Raji (cell line): Measurements from ENCODE around the gene GRID1.

Experiments used
- POLR2A ChIP-seq: IDR thresholded peaks from 2 replicates; pipeline ENCODE4 v1.6.1; 2011; ENCODE audit warnings: low read depth, low read length, control low read depth; ENCODE audit not compliant: insufficient read depth

The GRID1 gene

GRCh38 chr10:86256690-86257315 is 109.8 kb downstream of the GRID1 start:
- TF ChIP-seq POLR2A = no peak

- TF ChIP-seq POLR2A = no peak
Measured at GRCh38 chr10:86255405-86256251, 111.0 kb downstream of the GRID1 start.

- no peak for TF ChIP-seq POLR2A
Measured at GRCh38 chr10:86254526-86255174, 111.9 kb downstream of the GRID1 start.

GRCh38 chr10:86254081-86254480 is 112.5 kb downstream of the GRID1 start:
- no peak for TF ChIP-seq POLR2A

DNA sequence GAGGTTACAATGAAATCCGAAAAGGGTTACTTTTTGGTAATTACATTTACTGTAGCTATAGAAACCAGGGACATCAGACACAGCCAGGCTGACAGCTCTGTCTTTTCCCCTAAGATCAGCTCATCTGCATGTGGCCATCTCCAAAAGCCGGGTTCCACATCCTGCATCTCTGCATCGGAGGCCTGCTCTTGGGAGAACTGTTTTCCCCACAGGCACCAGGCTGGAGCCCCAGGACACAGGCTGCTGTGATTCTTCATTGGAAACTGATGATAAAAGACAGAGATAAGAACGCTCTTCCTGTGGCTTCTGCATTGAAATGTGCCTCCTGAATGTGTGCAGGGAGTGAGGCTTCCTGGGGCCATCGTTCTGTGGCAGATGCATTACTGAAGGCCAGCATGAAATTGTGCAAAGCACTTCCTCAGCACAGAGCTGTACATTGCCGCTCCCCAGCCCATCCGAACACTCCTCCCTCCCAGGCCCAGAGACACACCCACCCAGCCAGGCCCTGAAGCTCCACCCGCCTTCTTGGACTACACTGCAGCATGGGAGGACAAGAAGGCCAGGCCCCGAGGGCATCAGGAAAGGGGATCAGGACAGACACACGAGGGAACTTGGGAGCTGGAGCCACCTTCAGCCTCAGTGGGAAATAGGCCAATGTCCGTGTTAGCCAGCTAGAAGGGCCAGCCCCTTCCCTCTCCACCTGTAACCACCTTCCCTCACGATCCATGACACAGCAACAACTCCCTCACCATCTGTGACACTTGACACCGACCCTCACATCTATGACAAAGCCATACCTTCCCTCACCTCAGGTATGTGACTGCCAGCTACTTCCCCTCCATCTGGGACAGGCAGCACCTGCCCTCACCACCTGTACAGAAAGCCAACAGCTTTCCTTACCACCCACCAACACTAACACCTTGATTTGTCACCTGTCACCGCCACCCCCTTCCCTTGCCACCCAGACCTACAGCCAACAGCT is 113.2 kb downstream of the GRID1 start:
- TF ChIP-seq POLR2A = no peak

- no peak for TF ChIP-seq POLR2A
Measured at GRCh38 chr10:86252556-86252955, 114.0 kb downstream of the GRID1 start.

- no peak for TF ChIP-seq POLR2A
Measured at GRCh38 chr10:86252079-86252478, 114.5 kb downstream of the GRID1 start.

DNA sequence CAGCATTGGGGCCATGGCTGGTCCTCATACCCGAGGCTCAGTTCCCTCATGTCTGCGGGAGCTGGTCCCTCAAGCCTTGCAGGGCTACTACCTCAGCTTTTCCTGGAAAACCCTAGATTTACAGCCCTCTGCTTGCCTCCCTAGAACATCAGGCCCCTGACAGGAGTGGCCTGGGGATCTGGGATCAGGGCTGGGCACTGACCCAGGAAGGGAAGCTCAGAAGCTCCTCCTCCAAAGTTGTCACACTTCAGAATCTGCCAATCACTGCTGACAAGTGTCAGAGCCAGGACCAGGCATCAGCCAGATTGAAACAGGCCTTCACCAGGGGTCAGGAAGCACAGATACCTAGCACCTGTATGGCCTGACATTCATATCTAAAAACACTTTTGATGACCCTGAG is 115.2 kb downstream of the GRID1 start:
- TF ChIP-seq POLR2A = no peak

DNA sequence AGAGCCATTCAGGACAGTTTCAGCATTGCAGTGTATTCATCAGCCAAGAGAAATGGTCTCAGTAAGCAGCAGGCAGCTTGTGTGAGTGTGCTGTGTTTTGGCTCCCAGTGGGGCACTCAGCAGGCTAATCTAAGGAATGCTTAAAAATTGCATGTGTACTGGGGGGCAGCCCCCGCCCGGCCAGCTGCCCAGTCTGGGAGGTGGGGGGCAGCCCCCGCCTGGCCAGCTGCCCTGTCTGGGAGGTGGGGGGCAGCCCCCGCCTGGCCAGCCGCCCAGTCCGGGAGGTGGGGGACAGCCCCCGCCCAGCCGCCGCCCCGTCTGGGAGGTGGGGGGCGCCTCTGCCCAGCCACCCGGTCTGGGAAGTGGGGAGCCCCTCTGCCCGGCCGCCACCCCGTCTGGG is 116.2 kb downstream of the GRID1 start:
- TF ChIP-seq POLR2A = no peak

GRCh38 chr10:86249794-86250193 is 116.8 kb downstream of the GRID1 start:
- TF ChIP-seq POLR2A = no peak

- TF ChIP-seq POLR2A = no peak
Measured at GRCh38 chr10:86248062-86248461, 118.5 kb downstream of the GRID1 start.

DNA sequence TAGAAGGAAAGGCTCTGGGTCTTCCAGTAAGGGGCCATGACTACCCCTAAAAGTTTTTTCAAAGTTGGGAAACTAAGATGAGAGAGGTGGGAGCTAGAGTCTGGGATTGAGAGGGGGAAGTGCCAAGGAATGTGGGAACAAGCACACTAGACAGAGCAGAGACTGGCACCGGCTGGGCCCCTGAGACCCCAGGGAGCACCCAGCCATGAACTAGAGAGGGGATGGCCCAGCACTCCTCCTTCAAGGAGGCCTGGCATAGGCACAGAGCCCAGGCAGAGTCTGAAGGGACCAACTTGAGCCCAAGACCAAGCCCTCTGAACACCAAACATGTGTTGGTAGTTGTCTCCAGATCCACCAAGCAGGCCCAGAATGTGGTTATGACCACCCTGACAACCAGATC is 119.0 kb downstream of the GRID1 start:
- no peak for TF ChIP-seq POLR2A

DNA sequence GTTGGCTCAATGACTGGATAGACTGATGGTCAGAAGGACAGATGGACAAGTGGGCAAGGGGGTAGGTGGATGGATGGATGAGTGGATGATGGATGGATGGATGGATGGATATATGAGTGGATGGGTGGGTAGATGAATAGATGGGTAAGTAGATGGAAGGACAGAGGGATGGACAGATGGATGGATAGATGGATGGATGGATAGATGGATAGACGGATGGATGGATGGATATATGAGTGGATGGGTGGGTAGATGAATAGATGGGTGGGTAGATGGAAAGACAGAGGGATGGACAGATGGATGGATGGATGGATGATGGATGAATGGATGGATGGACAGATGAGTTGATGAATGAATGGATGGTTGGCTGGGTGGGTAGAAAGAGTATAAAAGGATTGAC is 119.5 kb downstream of the GRID1 start:
- TF ChIP-seq POLR2A = no peak

- TF ChIP-seq POLR2A = no peak
Measured at GRCh38 chr10:86246279-86246940, 120.2 kb downstream of the GRID1 start.

- TF ChIP-seq POLR2A = no peak
Measured at GRCh38 chr10:86245015-86245394, 121.6 kb downstream of the GRID1 start.
